OCI-LY7 (cell line): Measurements from ENCODE around the gene UCK2. TPM values are rescaled to one million over a fixed set of nuclear protein-coding genes. Genes with fewer than 3 reads are reported as not detected.

Source experiments
- BruUV-seq: library from RNA; stranded (reverse); fragments of 400-500 nt; replicated peaks from 2 replicates; lab custom pipeline; 2021; lab: Mats Ljungman, UMichigan
- CTCF ChIA-PET: fragments of 300-600 bp; sonication (Branson Sonifier 250); formaldehyde crosslinking; loops from one replicate; lab custom pipeline; 2022; ENCODE audit warnings: antibody characterized with exemption; ENCODE audit not compliant: unreplicated experiment; lab: Charles Lee
- POLR2A ChIA-PET: fragments of 300-600 bp; sonication (Branson Sonifier 250); formaldehyde crosslinking; loops from one replicate; lab custom pipeline; 2022; ENCODE audit warnings: antibody characterized with exemption; lab: Charles Lee
- DNase-seq: peaks from one replicate; pipeline ENCODE4 v3.0.0-alpha.2; 2015; ENCODE audit warnings: low spot score
- H2AFZ ChIP-seq: fragments of 200-600 bp; sonication (generic), shearing (Covaris generic); 2 replicates; pipeline ENCODE4 v1.6.1; 2014; ENCODE audit warnings: mild to moderate bottlenecking, antibody characterized with exemption, low read length, moderate library complexity
- H3K27ac ChIP-seq: fragments of 200-600 bp; sonication (generic); 2 replicates; pipeline ENCODE4 v1.5.1; 2014; ENCODE audit warnings: mixed run types, low read depth, mild to moderate bottlenecking, moderate library complexity, low read length, inconsistent platforms; ENCODE audit not compliant: poor library complexity, severe bottlenecking
- H3K36me3 ChIP-seq: fragments of 200-600 bp; sonication (generic); 2 replicates; pipeline ENCODE4 v1.6.1; 2014; ENCODE audit warnings: mild to moderate bottlenecking, antibody characterized with exemption, low read length, moderate library complexity, mixed read lengths; ENCODE audit not compliant: insufficient read depth
- H3K4me1 ChIP-seq: fragments of 200-600 bp; sonication (generic); 2 replicates; pipeline ENCODE4 v1.5.1; 2014; ENCODE audit warnings: mild to moderate bottlenecking, low read length; ENCODE audit not compliant: insufficient read depth, poor library complexity, severe bottlenecking
- H3K4me2 ChIP-seq: fragments of 200-600 bp; sonication (generic); 2 replicates; pipeline ENCODE4 v1.6.1; 2014; ENCODE audit warnings: mild to moderate bottlenecking, low read length
- H3K4me3 ChIP-seq: fragments of 200-600 bp; sonication (generic); 2 replicates; pipeline ENCODE4 v1.5.1; 2014; ENCODE audit warnings: mild to moderate bottlenecking, low read depth, low read length; ENCODE audit not compliant: poor library complexity, severe bottlenecking
- H3K79me2 ChIP-seq: fragments of 200-600 bp; sonication (generic); 2 replicates; pipeline ENCODE4 v1.6.1; 2016; ENCODE audit warnings: low read depth, mild to moderate bottlenecking, low read length, moderate library complexity, mixed read lengths; ENCODE audit not compliant: insufficient read depth
- H3K9me2 ChIP-seq: fragments of 200-600 bp; sonication (generic); 2 replicates; pipeline ENCODE4 v1.6.1; 2016; ENCODE audit warnings: mild to moderate bottlenecking, low read length, mixed read lengths; ENCODE audit not compliant: insufficient read depth
- H3K9me3 ChIP-seq: fragments of 200-600 bp; sonication (generic); 2 replicates; pipeline ENCODE4 v1.6.1; 2014; ENCODE audit warnings: mild to moderate bottlenecking, mixed run types, low read length, mixed read lengths
- H4K20me1 ChIP-seq: fragments of 200-600 bp; sonication (generic); 2 replicates; pipeline ENCODE4 v1.6.1; 2014; ENCODE audit warnings: mild to moderate bottlenecking, antibody characterized with exemption, low read length, moderate library complexity, mixed read lengths; ENCODE audit not compliant: insufficient read depth
- CTCF ChIP-seq: fragments of 200-600 bp; sonication (generic); conservative IDR thresholded peaks from 2 replicates; pipeline ENCODE4 v1.5.1; 2014; ENCODE audit warnings: mild to moderate bottlenecking, antibody characterized with exemption, low read length, moderate library complexity, mixed read lengths
- EZH2phosphoT487 ChIP-seq: fragments of 200-600 bp; sonication (generic); IDR thresholded peaks from 2 replicates; pipeline ENCODE4 v1.6.1; 2018; ENCODE audit warnings: low read depth, borderline replicate concordance, mild to moderate bottlenecking, mixed run types, antibody characterized with exemption, low read length, moderate library complexity, mixed read lengths
- intact Hi-C: fragments of 100-400 bp; cut with micrococcal nuclease; formaldehyde crosslinking; loops from one replicate; pipeline ENCODE4 v1.10.0; 2022; ENCODE audit not compliant: unreplicated experiment
- total RNA-seq, 2 experiments: library from RNA; depleted of rRNA in 1 of 2; stranded (reverse); fragments of >200 nt in 1 of 2; shearing (Covaris generic) in 1 of 2; gene quantifications; 2 replicates each; pipeline ENCODE4 v1.2.3, GENCODE V29; 2014 to 2022

Gene UCK2
- total RNA-seq, 2 experiments from 2014 or later: 66.0 to 75.8 TPM

- no peak overlapping the region for H3K27ac ChIP-seq
- H2AFZ ChIP-seq: no peak overlapping the region
- DNase-seq: no peak
- ChIA-PET POLR2A (interaction anchor here (0.6 kb wide), 1 partner anchor 123 kb away, joined by 7 read pairs; no protein-coding TSS in a partner anchor), CTCF (no interaction called here)
- no peak overlapping the region for H3K4me3 ChIP-seq
- H4K20me1 ChIP-seq: peaks cover 30% of the 10 kb centered on the region; the same call in 1 of the 2 replicates
- H3K79me2 ChIP-seq: peaks cover 100% of the 10 kb centered on the region
- TF ChIP-seq EZH2phosphoT487: no peak
- no peak for TF ChIP-seq CTCF
- H3K9me2 ChIP-seq: no peaks in the 10 kb centered on the region
- H3K4me1 ChIP-seq: peaks cover 16% of the 10 kb centered on the region
- no TSS peak for BruUV-seq
- no peaks in the 10 kb centered on the region for H3K9me3 ChIP-seq
- intact Hi-C loops: no loop called here
- peaks cover 25% of the 10 kb centered on the region for H3K36me3 ChIP-seq
- no peak overlapping the region for H3K4me2 ChIP-seq
These were observed 6.8 kb downstream of the UCK2 start for GRCh38 chr1:165834229-165834628.

- H3K4me1 ChIP-seq: peaks cover 11% of the 10 kb centered on the region
- H3K79me2 ChIP-seq: peaks cover 98% of the 10 kb centered on the region
- H3K4me3 ChIP-seq: no peak overlapping the region
- BruUV-seq: no TSS peak
- no peaks in the 10 kb centered on the region for H3K9me2 ChIP-seq
- no peak overlapping the region for H2AFZ ChIP-seq
- H4K20me1 ChIP-seq: peaks cover 30% of the 10 kb centered on the region; the same call in 1 of the 2 replicates
- ChIA-PET POLR2A (interaction anchor here (1.3 to 1.5 kb wide), 2 partner anchors 9 to 12 kb away, joined by 3 to 4 read pairs; no protein-coding TSS in a partner anchor), CTCF (no interaction called here)
- no peak for DNase-seq
- TF ChIP-seq CTCF (no peak), EZH2phosphoT487 (no peak)
- H3K27ac ChIP-seq: no peak overlapping the region
- no peak overlapping the region for H3K4me2 ChIP-seq
- peaks cover 25% of the 10 kb centered on the region for H3K36me3 ChIP-seq
- intact Hi-C loops: no loop called here
- H3K9me3 ChIP-seq: no peaks in the 10 kb centered on the region
These were observed 7.5 kb downstream of the UCK2 start for GRCh38 chr1:165834881-165835280.

GRCh38 chr1:165836664-165837482, 9.5 kb downstream of the UCK2 start:
- Histone ChIP-seq H3K79me2 (peaks cover 98% of the 10 kb centered on the region), H4K20me1 (peaks cover 30% of the 10 kb centered on the region)
- intact Hi-C loops: no loop called here

More at GRCh38 chr1:165836664-165837482, 9.5 kb downstream of the UCK2 start:
- CTCF ChIA-PET: no interaction called here
- no peaks in the 10 kb centered on the region for H3K9me3 ChIP-seq
- no peak overlapping the region for H3K4me2 ChIP-seq
- H3K4me3 ChIP-seq: no peak overlapping the region
- TF ChIP-seq EZH2phosphoT487: no peak
- H3K4me1 ChIP-seq: peaks cover 15% of the 10 kb centered on the region
- no peak overlapping the region for H3K27ac ChIP-seq
- DNase-seq: no peak
- no TSS peak for BruUV-seq
- H3K9me2 ChIP-seq: no peaks in the 10 kb centered on the region
- no peak overlapping the region for H2AFZ ChIP-seq
- H3K36me3 ChIP-seq: peaks cover 16% of the 10 kb centered on the region; the same call in 1 of the 2 replicates
- POLR2A ChIA-PET: interaction anchor here (1.3 kb wide), 1 partner anchor 8 kb away, joined by 6 read pairs; no protein-coding TSS in a partner anchor
